HepG2 (cell line): ENCODE data around the gene DRC3. TPM values are rescaled to one million over a fixed set of nuclear protein-coding genes. Genes with fewer than 3 reads are reported as not detected.

ENCODE experiments used
- ATAC-seq: fragments of 200-7000 bp; cut with Tn5 transposase; 3 replicates; pipeline ENCODE4 v1.9.1; 2020; ENCODE audit warnings: mild to moderate bottlenecking, moderate library complexity
- BruUV-seq: library from RNA; stranded (reverse); fragments of 400-500 nt; replicated peaks from 2 replicates; lab custom pipeline; 2021; lab: Mats Ljungman, UMichigan
- CTCF ChIA-PET: fragments of 300-600 bp; formaldehyde crosslinking; extraction: SDS; loops from one replicate; lab custom pipeline; 2021; ENCODE audit warnings: low total read pairs, inconsistent platforms, low intra/inter-chr PET ratio; lab: Yijun Ruan, JAX
- POLR2A ChIA-PET: fragments of 350-600 bp; sonication (Branson Sonifier 250); formaldehyde crosslinking; loops from one replicate; lab custom pipeline; 2020; ENCODE audit warnings: antibody characterized with exemption, inconsistent platforms; lab: Yijun Ruan, JAX
- DNase-seq: peaks from one replicate; pipeline ENCODE4 v3.0.0-alpha.2; 2015; ENCODE audit warnings: low spot score
- FAIRE-seq: peaks from 3 replicates; lab custom pipeline; 2011; peaks lifted over from hg19 to GRCh38; lab: Jason Lieb, UNC
- H2AFZ ChIP-seq: one replicate; pipeline ENCODE4 v1.6.1; 2011; ENCODE audit warnings: low read length, inconsistent platforms
- H3K27ac ChIP-seq: fragments of 300-600 bp; 3 replicates; pipeline ENCODE4 v1.8.0; 2011; ENCODE audit warnings: mixed run types, mild to moderate bottlenecking, mixed read lengths, low read length, inconsistent platforms; ENCODE audit not compliant: insufficient read depth; ENCODE audit errors: extremely low read length
- H3K27me3 ChIP-seq, 2 experiments: fragments of 200-600 bp in 1 of 2; 2 replicates in 1 of 2; 3 replicates in 1 of 2; pipeline versions ENCODE4 v1.6.0 to v1.8.0; 2011; ENCODE audit warnings: low read length in 2 of 2, mild to moderate bottlenecking in 2 of 2, moderate library complexity in 2 of 2, inconsistent platforms in 1 of 2; ENCODE audit not compliant: insufficient read depth in 2 of 2, control insufficient read depth in 1 of 2
- H3K36me3 ChIP-seq, 2 experiments: fragments of 200-600 bp in 1 of 2; replicated peaks in 1 of 2; 2 replicates in 1 of 2; 3 replicates in 1 of 2; pipeline versions ENCODE4 v1.5.1 to v1.8.0; 2011; ENCODE audit warnings: low read length in 2 of 2, inconsistent platforms in 1 of 2; ENCODE audit not compliant: insufficient read depth in 2 of 2, control insufficient read depth in 1 of 2
- H3K4me1 ChIP-seq: 2 replicates; pipeline ENCODE4 v1.5.1; 2012; ENCODE audit warnings: low read length, inconsistent platforms; ENCODE audit not compliant: insufficient read depth
- H3K4me2 ChIP-seq: 2 replicates; pipeline ENCODE4 v1.6.0; 2011; ENCODE audit warnings: low read depth, low read length, inconsistent platforms
- H3K4me3 ChIP-seq, 3 experiments: fragments of 200-600 bp in 1 of 3; sonication (generic), shearing (Covaris generic) in 1 of 3; replicated peaks in 1 of 3; 2 replicates each; pipeline ENCODE4 v1.5.1; 2011 to 2016; ENCODE audit warnings: low read length in 3 of 3, inconsistent platforms in 2 of 3, low read depth in 2 of 3, mild to moderate bottlenecking in 2 of 3, control low read depth in 1 of 3, mixed read lengths in 1 of 3; ENCODE audit not compliant: insufficient read depth in 1 of 3
- H3K79me2 ChIP-seq: one replicate; pipeline ENCODE4 v1.6.1; 2011; ENCODE audit warnings: low read length, inconsistent platforms; ENCODE audit not compliant: insufficient read depth
- H3K9ac ChIP-seq: 2 replicates; pipeline ENCODE4 v1.6.0; 2011; ENCODE audit warnings: mild to moderate bottlenecking, low read depth, low read length, inconsistent platforms; ENCODE audit not compliant: insufficient read depth
- H3K9me3 ChIP-seq: 2 replicates; pipeline ENCODE4 v1.5.1; 2012; ENCODE audit warnings: mild to moderate bottlenecking, low read length
- H4K20me1 ChIP-seq: 2 replicates; pipeline ENCODE4 v1.6.0; 2011; ENCODE audit warnings: inconsistent platforms, mild to moderate bottlenecking, low read length, moderate library complexity; ENCODE audit not compliant: insufficient read depth
- EEA1 ChIP-seq: sonication (generic); formaldehyde crosslinking; IDR thresholded peaks from 2 replicates; pipeline ENCODE4 v1.5.1; 2020; ENCODE audit warnings: mild to moderate bottlenecking, missing genetic modification reagents, borderline replicate concordance
- KLF15 ChIP-seq: sonication (generic); formaldehyde crosslinking; IDR thresholded peaks from 2 replicates; pipeline ENCODE4 v1.8.1; 2023; ENCODE audit warnings: borderline replicate concordance, mild to moderate bottlenecking, inconsistent platforms, missing genetic modification reagents, mixed read lengths
- MED13 ChIP-seq: sonication (generic); formaldehyde crosslinking; IDR thresholded peaks from 2 replicates; pipeline ENCODE4 v1.5.0; 2020; ENCODE audit warnings: missing genetic modification reagents
- NR2F1 ChIP-seq, 2 experiments: fragments of 450-650 bp in 1 of 2; formaldehyde crosslinking in 1 of 2; IDR thresholded peaks; 2 replicates each; pipeline versions ENCODE4 v1.5.0 to v1.6.1; 2016 to 2020; ENCODE audit warnings: mild to moderate bottlenecking in 1 of 2, missing compliant biosample characterization in 1 of 2, missing genetic modification reagents in 1 of 2, moderate library complexity in 1 of 2
- PRPF4 ChIP-seq: fragments of 200-400 bp; formaldehyde crosslinking; IDR thresholded peaks from 2 replicates; pipeline ENCODE4 v1.6.1; 2016; ENCODE audit warnings: low read length, low read depth; ENCODE audit not compliant: poor library complexity, severe bottlenecking
- SP140L ChIP-seq: sonication (generic); formaldehyde crosslinking; IDR thresholded peaks from 2 replicates; pipeline ENCODE4 v1.4.0; 2020; ENCODE audit warnings: missing genetic modification reagents, borderline replicate concordance
- ZNF264 ChIP-seq: sonication (generic); formaldehyde crosslinking; IDR thresholded peaks from 2 replicates; pipeline ENCODE4 v1.4.0; 2020; ENCODE audit warnings: missing genetic modification reagents
- ZNF337 ChIP-seq: sonication (generic); formaldehyde crosslinking; IDR thresholded peaks from 2 replicates; pipeline ENCODE4 v1.5.1; 2020; ENCODE audit warnings: missing genetic modification reagents, low read depth, mild to moderate bottlenecking, borderline replicate concordance
- ZNF839 ChIP-seq: sonication (generic); formaldehyde crosslinking; IDR thresholded peaks from 2 replicates; pipeline ENCODE4 v1.4.0; 2020; ENCODE audit warnings: missing genetic modification reagents, mild to moderate bottlenecking, borderline replicate concordance
- ZNF878 ChIP-seq: sonication (generic); formaldehyde crosslinking; IDR thresholded peaks from 2 replicates; pipeline ENCODE4 v1.8.1; 2023; ENCODE audit warnings: mild to moderate bottlenecking, missing genetic modification reagents, moderate library complexity
- ZSCAN31 ChIP-seq: sonication (generic); formaldehyde crosslinking; IDR thresholded peaks from 2 replicates; pipeline ENCODE4 v1.5.0; 2020; ENCODE audit warnings: low read depth, mild to moderate bottlenecking, missing genetic modification reagents
- WGBS: methylation state at CpG from one replicate; pipeline ENCODE4 v1.1.6; 2017; ENCODE audit warnings: low lambda C conversion rate; 5-methylcytosine and 5-hydroxymethylcytosine counted together
- in situ Hi-C: cut with HindIII; loops from 2 replicates; pipeline ENCODE4 v1.10.0; 2017; ENCODE audit warnings: low pct_unique_long_range_greater_than_20kb; ENCODE audit not compliant: extremely low pct_ligation_motif_present
- intact Hi-C: fragments of 100-400 bp; cut with micrococcal nuclease; formaldehyde crosslinking; loops from one replicate; pipeline ENCODE4 v1.10.0; 2022; ENCODE audit not compliant: unreplicated experiment
- polyA plus RNA-seq, 8 experiments: library from polyadenylated mRNA; depleted of rRNA in 3 of 8; stranded (reverse) in 7 of 8; unstranded in 1 of 8; fragments of >200 nt; fragmentation: Illumina TruSeq in 4 of 8; extraction: Trizol in 4 of 8; gene quantifications; 2 replicates each; pipeline versions ENCODE4 v1.2.1 to v1.2.3, GENCODE V29; 2011 to 2016; ENCODE audit warnings: low read depth in 4 of 8, missing spikeins in 1 of 8, mixed read lengths in 1 of 8; ENCODE audit not compliant: insufficient read depth in 1 of 8
- total RNA-seq, 5 experiments: library from RNA; depleted of rRNA; stranded (reverse); fragments of >200 nt; fragmentation: Illumina TruSeq; extraction: Trizol; gene quantifications; 2 replicates each; pipeline ENCODE4 v1.2.3, GENCODE V29; 2016; ENCODE audit warnings: low read depth in 1 of 5
- TF ChIP-seq, protein P1 (sequence below): sonication (generic); formaldehyde crosslinking; IDR thresholded peaks from 2 replicates; pipeline ENCODE4 v1.4.0; 2020; ENCODE audit warnings: mild to moderate bottlenecking, missing genetic modification reagents
- TF ChIP-seq, protein P2 (sequence below): sonication (generic); formaldehyde crosslinking; IDR thresholded peaks from 2 replicates; pipeline ENCODE4 v1.4.0; 2020; ENCODE audit warnings: missing genetic modification reagents
- TF ChIP-seq, protein P3 (sequence below): sonication (generic); formaldehyde crosslinking; IDR thresholded peaks from 2 replicates; pipeline ENCODE4 v1.8.0; 2022; ENCODE audit warnings: missing genetic modification reagents, mild to moderate bottlenecking, moderate library complexity, borderline replicate concordance
- TF ChIP-seq, protein P4 (sequence below): sonication (generic); formaldehyde crosslinking; IDR thresholded peaks from 2 replicates; pipeline ENCODE4 v1.8.0; 2022; ENCODE audit warnings: mild to moderate bottlenecking, missing genetic modification reagents, moderate library complexity
- TF ChIP-seq, protein P5 (sequence below): sonication (generic); formaldehyde crosslinking; IDR thresholded peaks from 2 replicates; pipeline ENCODE4 v1.4.0; 2020; ENCODE audit warnings: missing genetic modification reagents

DRC3 gene
- total and polyA plus RNA-seq, 2 of the 13 experiments (the other 11 are each of a cell fraction or from before 2014, with no cell fraction given), result 0.53 to 0.87 TPM

DNA sequence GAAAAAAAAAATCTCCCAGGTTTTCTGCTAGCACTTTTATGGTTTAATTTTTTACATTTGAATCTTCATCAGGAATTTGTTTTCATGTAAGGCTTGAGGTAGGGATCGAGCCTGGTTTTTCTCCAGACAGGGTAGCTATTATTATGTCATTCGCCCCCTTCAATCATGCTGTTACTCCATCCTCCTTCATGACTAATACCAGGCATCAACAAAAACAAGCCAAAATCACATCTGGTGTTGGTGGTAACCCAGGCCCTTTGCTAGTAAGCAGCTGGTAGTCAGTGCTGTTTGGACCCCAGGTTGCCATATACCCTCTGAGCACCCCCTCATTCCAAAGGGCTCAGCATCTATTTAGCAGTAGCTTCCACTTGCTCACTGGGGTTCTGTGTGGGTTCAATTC lies 29.5 kb downstream of the DRC3 start:
- no peaks in the 10 kb centered on the region; a peak in 1 of 5 replicates for H3K36me3 ChIP-seq
- no peaks in the 10 kb centered on the region for H3K79me2 ChIP-seq
- CTCF ChIA-PET, result no interaction called here
- in situ Hi-C loops (loop anchor here (25.0 kb wide), 1 partner anchor 110 kb away; the partner anchor contains the start of gene MYO15A), intact Hi-C loops (no loop called here)
- WGBS, result 64% methylated on average over 2 of the region's 2 CpGs
- H3K27me3 ChIP-seq, result 0 out of 5 replicates have a peak, but pooled peaks cover 0 to 9% of the 10 kb centered on the region in 2 experiments
- no peak overlapping the region for H3K4me2 ChIP-seq
- no peak for DNase-seq
- ATAC-seq, result no peak
- H3K9ac ChIP-seq, result no peak overlapping the region
- no TSS peak for BruUV-seq
- no peak overlapping the region for H2AFZ ChIP-seq
- POLR2A ChIA-PET, result no interaction called here
- no peaks in the 10 kb centered on the region for H3K9me3 ChIP-seq
- no peaks in the 10 kb centered on the region for H4K20me1 ChIP-seq
- H3K4me1 ChIP-seq, result peaks cover 23% of the 10 kb centered on the region
- no peak overlapping the region for H3K27ac ChIP-seq
- H3K4me3 ChIP-seq, result no peak overlapping the region
- FAIRE-seq, result no peak
- TF ChIP-seq ZSCAN31 (CRISPR knock-in tag), result no peak
- no peak for TF ChIP-seq EEA1
- TF ChIP-seq ZNF264 (CRISPR knock-in tag), result no peak
- TF ChIP-seq, protein P1, sequence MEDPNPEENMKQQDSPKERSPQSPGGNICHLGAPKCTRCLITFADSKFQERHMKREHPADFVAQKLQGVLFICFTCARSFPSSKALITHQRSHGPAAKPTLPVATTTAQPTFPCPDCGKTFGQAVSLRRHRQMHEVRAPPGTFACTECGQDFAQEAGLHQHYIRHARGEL (CRISPR knock-in tag), result no peak
- no peak for TF ChIP-seq ZNF878 (CRISPR knock-in tag)
- TF ChIP-seq NR2F1 (CRISPR knock-in tag; IDR thresholded peaks at IDR 0.05), result no peak
- no peak for TF ChIP-seq ZNF839 (CRISPR knock-in tag)
- TF ChIP-seq, protein P2, sequence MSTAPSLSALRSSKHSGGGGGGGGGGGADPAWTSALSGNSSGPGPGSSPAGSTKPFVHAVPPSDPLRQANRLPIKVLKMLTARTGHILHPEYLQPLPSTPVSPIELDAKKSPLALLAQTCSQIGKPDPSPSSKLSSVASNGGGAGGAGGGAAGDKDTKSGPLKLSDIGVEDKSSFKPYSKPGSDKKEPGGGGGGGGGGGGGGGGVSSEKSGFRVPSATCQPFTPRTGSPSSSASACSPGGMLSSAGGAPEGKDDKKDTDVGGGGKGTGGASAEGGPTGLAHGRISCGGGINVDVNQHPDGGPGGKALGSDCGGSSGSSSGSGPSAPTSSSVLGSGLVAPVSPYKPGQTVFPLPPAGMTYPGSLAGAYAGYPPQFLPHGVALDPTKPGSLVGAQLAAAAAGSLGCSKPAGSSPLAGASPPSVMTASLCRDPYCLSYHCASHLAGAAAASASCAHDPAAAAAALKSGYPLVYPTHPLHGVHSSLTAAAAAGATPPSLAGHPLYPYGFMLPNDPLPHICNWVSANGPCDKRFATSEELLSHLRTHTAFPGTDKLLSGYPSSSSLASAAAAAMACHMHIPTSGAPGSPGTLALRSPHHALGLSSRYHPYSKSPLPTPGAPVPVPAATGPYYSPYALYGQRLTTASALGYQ (CRISPR knock-in tag), result no peak
- TF ChIP-seq, protein P3, sequence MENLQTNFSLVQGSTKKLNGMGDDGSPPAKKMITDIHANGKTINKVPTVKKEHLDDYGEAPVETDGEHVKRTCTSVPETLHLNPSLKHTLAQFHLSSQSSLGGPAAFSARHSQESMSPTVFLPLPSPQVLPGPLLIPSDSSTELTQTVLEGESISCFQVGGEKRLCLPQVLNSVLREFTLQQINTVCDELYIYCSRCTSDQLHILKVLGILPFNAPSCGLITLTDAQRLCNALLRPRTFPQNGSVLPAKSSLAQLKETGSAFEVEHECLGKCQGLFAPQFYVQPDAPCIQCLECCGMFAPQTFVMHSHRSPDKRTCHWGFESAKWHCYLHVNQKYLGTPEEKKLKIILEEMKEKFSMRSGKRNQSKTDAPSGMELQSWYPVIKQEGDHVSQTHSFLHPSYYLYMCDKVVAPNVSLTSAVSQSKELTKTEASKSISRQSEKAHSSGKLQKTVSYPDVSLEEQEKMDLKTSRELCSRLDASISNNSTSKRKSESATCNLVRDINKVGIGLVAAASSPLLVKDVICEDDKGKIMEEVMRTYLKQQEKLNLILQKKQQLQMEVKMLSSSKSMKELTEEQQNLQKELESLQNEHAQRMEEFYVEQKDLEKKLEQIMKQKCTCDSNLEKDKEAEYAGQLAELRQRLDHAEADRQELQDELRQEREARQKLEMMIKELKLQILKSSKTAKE (CRISPR knock-in tag), result no peak
- TF ChIP-seq MED13, result no peak
- TF ChIP-seq, protein P4, sequence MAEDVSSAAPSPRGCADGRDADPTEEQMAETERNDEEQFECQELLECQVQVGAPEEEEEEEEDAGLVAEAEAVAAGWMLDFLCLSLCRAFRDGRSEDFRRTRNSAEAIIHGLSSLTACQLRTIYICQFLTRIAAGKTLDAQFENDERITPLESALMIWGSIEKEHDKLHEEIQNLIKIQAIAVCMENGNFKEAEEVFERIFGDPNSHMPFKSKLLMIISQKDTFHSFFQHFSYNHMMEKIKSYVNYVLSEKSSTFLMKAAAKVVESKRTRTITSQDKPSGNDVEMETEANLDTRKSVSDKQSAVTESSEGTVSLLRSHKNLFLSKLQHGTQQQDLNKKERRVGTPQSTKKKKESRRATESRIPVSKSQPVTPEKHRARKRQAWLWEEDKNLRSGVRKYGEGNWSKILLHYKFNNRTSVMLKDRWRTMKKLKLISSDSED, result no peak
- no peak for TF ChIP-seq SP140L
- TF ChIP-seq, protein P5, sequence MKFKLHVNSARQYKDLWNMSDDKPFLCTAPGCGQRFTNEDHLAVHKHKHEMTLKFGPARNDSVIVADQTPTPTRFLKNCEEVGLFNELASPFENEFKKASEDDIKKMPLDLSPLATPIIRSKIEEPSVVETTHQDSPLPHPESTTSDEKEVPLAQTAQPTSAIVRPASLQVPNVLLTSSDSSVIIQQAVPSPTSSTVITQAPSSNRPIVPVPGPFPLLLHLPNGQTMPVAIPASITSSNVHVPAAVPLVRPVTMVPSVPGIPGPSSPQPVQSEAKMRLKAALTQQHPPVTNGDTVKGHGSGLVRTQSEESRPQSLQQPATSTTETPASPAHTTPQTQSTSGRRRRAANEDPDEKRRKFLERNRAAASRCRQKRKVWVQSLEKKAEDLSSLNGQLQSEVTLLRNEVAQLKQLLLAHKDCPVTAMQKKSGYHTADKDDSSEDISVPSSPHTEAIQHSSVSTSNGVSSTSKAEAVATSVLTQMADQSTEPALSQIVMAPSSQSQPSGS (CRISPR knock-in tag), result no peak
- no peak for TF ChIP-seq PRPF4
- no peak for TF ChIP-seq KLF15
- TF ChIP-seq ZNF337, result no peak
